Hepatocyte (in vitro differentiated cells): ENCODE results near the gene MAP4. TPM values are rescaled to one million over a fixed set of nuclear protein-coding genes. Genes with fewer than 3 reads are reported as not detected.
A peak's percentile ranks its signal among the peaks of the same experiment; 100 is the strongest.

Source experiments
- DNase-seq: peaks from one replicate; pipeline ENCODE4 v3.0.0-alpha.2; 2016; ENCODE audit warnings: low spot score
- H2AFZ ChIP-seq: fragments of 200-600 bp; sonication (generic); 2 replicates; pipeline ENCODE4 v1.6.0; 2016; ENCODE audit warnings: antibody characterized with exemption, mild to moderate bottlenecking
- H3K27ac ChIP-seq: fragments of 200-600 bp; sonication (generic); 2 replicates; pipeline ENCODE4 v1.5.1; 2016; ENCODE audit warnings: mild to moderate bottlenecking
- H3K27me3 ChIP-seq: fragments of 200-600 bp; sonication (generic); 2 replicates; pipeline ENCODE4 v1.6.1; 2016
- H3K36me3 ChIP-seq: fragments of 200-600 bp; sonication (generic); replicated peaks from 2 replicates; pipeline ENCODE4 v1.5.1; 2016; ENCODE audit warnings: low read depth; ENCODE audit not compliant: insufficient read depth
- H3K4me1 ChIP-seq: fragments of 200-600 bp; sonication (generic); 2 replicates; pipeline ENCODE4 v1.5.1; 2016; ENCODE audit warnings: mild to moderate bottlenecking, moderate library complexity; ENCODE audit not compliant: insufficient read depth
- H3K4me2 ChIP-seq: fragments of 200-600 bp; sonication (generic); 2 replicates; pipeline ENCODE4 v1.6.0; 2016
- H3K4me3 ChIP-seq: fragments of 200-600 bp; sonication (generic); 2 replicates; pipeline ENCODE4 v1.5.1; 2016; ENCODE audit warnings: mild to moderate bottlenecking
- H3K79me2 ChIP-seq: fragments of 200-600 bp; sonication (generic); 2 replicates; pipeline ENCODE4 v1.6.0; 2017; ENCODE audit warnings: mild to moderate bottlenecking
- H3K9me2 ChIP-seq: fragments of 200-600 bp; sonication (generic); replicated peaks from 2 replicates; pipeline ENCODE4 v1.6.0; 2017; ENCODE audit warnings: mild to moderate bottlenecking; ENCODE audit not compliant: insufficient read depth
- H3K9me3 ChIP-seq: fragments of 200-600 bp; sonication (generic); 2 replicates; pipeline ENCODE4 v1.5.1; 2016; ENCODE audit warnings: low read depth, mild to moderate bottlenecking
- H4K20me1 ChIP-seq: fragments of 200-600 bp; sonication (generic); 2 replicates; pipeline ENCODE4 v1.6.0; 2016; ENCODE audit warnings: mild to moderate bottlenecking; ENCODE audit not compliant: insufficient read depth, poor library complexity, severe bottlenecking
- CTCF ChIP-seq: fragments of 200-600 bp; sonication (generic); IDR thresholded peaks from 2 replicates; pipeline ENCODE4 v1.5.1; 2016; ENCODE audit warnings: antibody characterized with exemption, mild to moderate bottlenecking; ENCODE audit not compliant: poor library complexity
- EZH2 ChIP-seq: fragments of 200-600 bp; sonication (generic); IDR thresholded peaks from 2 replicates; pipeline ENCODE4 v1.6.1; 2016; ENCODE audit warnings: antibody characterized with exemption, mild to moderate bottlenecking, borderline replicate concordance
- EZH2phosphoT487 ChIP-seq: fragments of 200-600 bp; sonication (generic); IDR thresholded peaks from one replicate; pipeline ENCODE4 v1.6.1; 2018; ENCODE audit warnings: antibody characterized with exemption, mild to moderate bottlenecking, low read depth, moderate library complexity; ENCODE audit not compliant: unreplicated experiment, severe bottlenecking
- WGBS: methylation state at CpG from one replicate; pipeline ENCODE4 v1.1.6; 2016; ENCODE audit warnings: low lambda C conversion rate; ENCODE audit errors: missing lambda C conversion rate; 5-methylcytosine and 5-hydroxymethylcytosine counted together
- polyA plus RNA-seq: library from polyadenylated mRNA; unstranded; fragments of >200 nt; fragmentation: Nextera tagmentation; extraction: Ambion mirVana; gene quantifications from 2 replicates; pipeline ENCODE4 v1.2.1, GENCODE V29; 2016
- total RNA-seq: library from RNA; depleted of rRNA; stranded (reverse); fragments of >200 nt; gene quantifications from 2 replicates; pipeline ENCODE4 v1.2.3, GENCODE V29; 2014

MAP4 gene
- total and polyA plus RNA-seq, 2 experiments from 2014 or later, result 85.5 to 91.3 TPM

DNA sequence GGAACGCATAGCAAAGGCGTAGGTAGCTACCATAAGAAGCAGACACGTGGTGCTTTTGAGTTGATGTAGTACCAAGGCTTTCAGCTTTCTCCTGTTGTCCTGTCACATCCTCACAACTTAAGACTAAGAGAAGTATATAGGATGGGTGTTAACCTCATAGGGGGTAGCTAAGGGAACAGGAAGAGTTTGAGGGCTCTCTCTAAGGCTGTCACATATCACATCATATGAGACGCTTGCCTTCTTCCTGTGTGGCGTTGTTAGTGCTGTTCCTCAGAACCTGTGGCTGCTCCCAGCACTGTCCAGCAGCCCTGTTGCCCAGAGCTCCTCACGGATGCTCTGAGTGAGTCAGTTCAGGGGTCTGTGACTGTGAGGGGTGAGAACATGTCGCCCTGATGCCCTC is 198.6 kb downstream of the MAP4 start:
- TF ChIP-seq EZH2phosphoT487, result no peak
- no peak for TF ChIP-seq EZH2
- Histone ChIP-seq H2AFZ (no peak overlapping the region), H3K4me1 (no peaks in the 10 kb centered on the region), H3K9me2 (no peaks in the 10 kb centered on the region), H3K27me3 (no peaks in the 10 kb centered on the region), H3K9me3 (no peaks in the 10 kb centered on the region), H4K20me1 (no peaks in the 10 kb centered on the region), H3K4me2 (no peak overlapping the region), H3K27ac (no peak overlapping the region), H3K36me3 (no peaks in the 10 kb centered on the region), H3K4me3 (no peak overlapping the region), H3K79me2 (no peaks in the 10 kb centered on the region)
- no peak for DNase-seq
- WGBS, result 95% methylated on average over 7 of the region's 7 CpGs

- no peaks in the 10 kb centered on the region for H3K36me3 ChIP-seq
- H3K27ac ChIP-seq, result no peak overlapping the region
- TF ChIP-seq EZH2phosphoT487 (no peak), CTCF (no peak), EZH2 (no peak)
- no peaks in the 10 kb centered on the region for H3K4me1 ChIP-seq
- no peaks in the 10 kb centered on the region for H3K9me3 ChIP-seq
- H3K27me3 ChIP-seq, result no peaks in the 10 kb centered on the region
- WGBS, result 90% methylated on average over 8 of the region's 8 CpGs
- DNase-seq, result no peak
- H2AFZ ChIP-seq, result no peak overlapping the region
- no peaks in the 10 kb centered on the region for H4K20me1 ChIP-seq
- H3K9me2 ChIP-seq, result no peaks in the 10 kb centered on the region
- no peaks in the 10 kb centered on the region for H3K79me2 ChIP-seq
- no peak overlapping the region for H3K4me2 ChIP-seq
- H3K4me3 ChIP-seq, result no peak overlapping the region
Observed at GRCh38 chr3:47813551-47814177, 202.6 kb downstream of the MAP4 start.

DNA sequence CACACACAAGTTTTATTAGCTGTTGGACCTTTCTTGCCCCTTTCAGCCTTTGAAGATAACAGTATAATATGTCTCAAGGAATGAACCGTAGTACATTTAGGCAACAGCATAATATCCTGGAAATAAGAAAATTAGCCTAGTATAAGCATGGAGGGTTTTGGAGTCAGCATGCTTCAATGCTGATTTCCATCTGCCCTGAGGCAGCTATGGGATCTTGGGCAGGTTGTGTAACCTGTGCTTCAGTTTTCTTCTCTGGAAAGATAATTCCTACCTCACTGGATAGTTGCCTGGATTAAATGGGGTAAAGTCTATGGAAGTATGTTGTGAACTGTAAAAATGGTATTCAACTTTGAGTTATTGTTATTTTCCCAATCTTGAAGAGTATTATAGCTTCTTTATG is 211.6 kb downstream of the MAP4 start:
- Histone ChIP-seq H3K27ac (peak overlapping the region; percentile 98), H4K20me1 (no peaks in the 10 kb centered on the region), H3K4me1 (peaks cover 14% of the 10 kb centered on the region), H3K36me3 (no peaks in the 10 kb centered on the region), H3K79me2 (peaks cover 38% of the 10 kb centered on the region), H3K9me2 (no peaks in the 10 kb centered on the region), H2AFZ (no peak overlapping the region), H3K4me3 (no peak overlapping the region), H3K27me3 (no peaks in the 10 kb centered on the region), H3K4me2 (peak overlapping the region; percentile 95), H3K9me3 (no peaks in the 10 kb centered on the region)
- no peak for DNase-seq
- WGBS, result 82% methylated on average over 1 of the region's 1 CpG
- no peak for TF ChIP-seq EZH2phosphoT487
- no peak for TF ChIP-seq CTCF
- no peak for TF ChIP-seq EZH2

GRCh38 chr3:47803480-47804025 is 212.7 kb downstream of the MAP4 start:
- H3K9me2 ChIP-seq, result no peaks in the 10 kb centered on the region
- no peaks in the 10 kb centered on the region for H4K20me1 ChIP-seq
- peaks cover 38% of the 10 kb centered on the region for H3K79me2 ChIP-seq
- TF ChIP-seq EZH2phosphoT487 (no peak), CTCF (no peak), EZH2 (no peak)
- WGBS, result 0% methylated on average over 9 of the region's 20 CpGs
- no peak for DNase-seq
- no peaks in the 10 kb centered on the region for H3K27me3 ChIP-seq
- H2AFZ ChIP-seq, result peak overlapping the region; percentile 70
- no peaks in the 10 kb centered on the region for H3K36me3 ChIP-seq
- H3K27ac ChIP-seq, result peak overlapping the region; percentile 98
- peak overlapping the region; percentile 95 for H3K4me2 ChIP-seq
- H3K4me1 ChIP-seq, result peaks cover 14% of the 10 kb centered on the region
- H3K9me3 ChIP-seq, result no peaks in the 10 kb centered on the region
- peak overlapping the region; percentile 87 for H3K4me3 ChIP-seq
